MM.1S (cell line): ENCODE data around the gene RND3.

ENCODE experiments used
- DNase-seq: peaks from one replicate; pipeline ENCODE4 v3.0.0-alpha.2; 2015
- H2AFZ ChIP-seq: fragments of 300-600 bp; sonication (generic); 2 replicates; pipeline ENCODE4 v1.6.0; 2016; ENCODE audit warnings: antibody characterized with exemption, low read length
- H3F3A ChIP-seq: fragments of 300-600 bp; sonication (generic); 2 replicates; pipeline ENCODE4 v1.6.1; 2016; ENCODE audit warnings: mild to moderate bottlenecking, antibody characterized with exemption, low read length, moderate library complexity, mixed read lengths; ENCODE audit not compliant: insufficient read depth
- H3K27ac ChIP-seq: fragments of 300-600 bp; sonication (generic); 2 replicates; pipeline ENCODE4 v1.5.1; 2016; ENCODE audit warnings: mild to moderate bottlenecking, low read length
- H3K27me3 ChIP-seq: fragments of 300-600 bp; sonication (generic); replicated peaks from 2 replicates; pipeline ENCODE4 v1.6.0; 2016; ENCODE audit warnings: low read length; ENCODE audit not compliant: insufficient read depth
- H3K36me3 ChIP-seq: fragments of 300-600 bp; sonication (generic); replicated peaks from 2 replicates; pipeline ENCODE4 v1.6.1; 2016; ENCODE audit warnings: mild to moderate bottlenecking, low read length, mixed read lengths; ENCODE audit not compliant: insufficient read depth
- H3K4me1 ChIP-seq: fragments of 300-600 bp; sonication (generic); 2 replicates; pipeline ENCODE4 v1.6.1; 2016; ENCODE audit warnings: low read length, mixed read lengths
- H3K4me2 ChIP-seq: fragments of 300-600 bp; sonication (generic); 2 replicates; pipeline ENCODE4 v1.6.0; 2016; ENCODE audit warnings: low read depth, low read length
- H3K4me3 ChIP-seq: fragments of 300-600 bp; sonication (generic); 2 replicates; pipeline ENCODE4 v1.5.1; 2016; ENCODE audit warnings: low read length, mixed read lengths
- H3K79me2 ChIP-seq: fragments of 300-600 bp; sonication (generic); 2 replicates; pipeline ENCODE4 v1.6.1; 2016; ENCODE audit warnings: mixed run types, low read length, mixed read lengths
- H3K9ac ChIP-seq: fragments of 300-600 bp; sonication (generic); 2 replicates; pipeline ENCODE4 v1.6.1; 2016; ENCODE audit warnings: low read length, mixed read lengths
- H3K9me2 ChIP-seq: fragments of 300-600 bp; sonication (generic); replicated peaks from 2 replicates; pipeline ENCODE4 v1.6.1; 2016; ENCODE audit warnings: mild to moderate bottlenecking, low read length, mixed read lengths; ENCODE audit not compliant: insufficient read depth
- H3K9me3 ChIP-seq: fragments of 300-600 bp; sonication (generic); replicated peaks from 2 replicates; pipeline ENCODE4 v1.6.1; 2016; ENCODE audit warnings: mild to moderate bottlenecking, low read length, mixed read lengths; ENCODE audit not compliant: insufficient read depth
- H4K20me1 ChIP-seq: fragments of 300-600 bp; sonication (generic); 2 replicates; pipeline ENCODE4 v1.6.1; 2016; ENCODE audit warnings: mild to moderate bottlenecking, low read length, moderate library complexity, mixed read lengths; ENCODE audit not compliant: insufficient read depth
- EZH2 ChIP-seq: fragments of 300-600 bp; sonication (generic); optimal IDR thresholded peaks from 2 replicates; pipeline ENCODE3; 2017; ENCODE audit warnings: low read depth, mild to moderate bottlenecking, antibody characterized with exemption, low read length, mixed read lengths
- EZH2phosphoT487 ChIP-seq: fragments of 300-600 bp; sonication (generic); IDR thresholded peaks from 2 replicates; pipeline ENCODE4 v1.6.1; 2018; ENCODE audit warnings: antibody characterized with exemption, low read length
- TF ChIP-seq, protein P1 (sequence below): fragments of 300-600 bp; sonication (generic); IDR thresholded peaks from 2 replicates; pipeline ENCODE4 v1.5.1; 2016; ENCODE audit warnings: antibody characterized with exemption, low read length, mixed read lengths

The RND3 gene

DNA sequence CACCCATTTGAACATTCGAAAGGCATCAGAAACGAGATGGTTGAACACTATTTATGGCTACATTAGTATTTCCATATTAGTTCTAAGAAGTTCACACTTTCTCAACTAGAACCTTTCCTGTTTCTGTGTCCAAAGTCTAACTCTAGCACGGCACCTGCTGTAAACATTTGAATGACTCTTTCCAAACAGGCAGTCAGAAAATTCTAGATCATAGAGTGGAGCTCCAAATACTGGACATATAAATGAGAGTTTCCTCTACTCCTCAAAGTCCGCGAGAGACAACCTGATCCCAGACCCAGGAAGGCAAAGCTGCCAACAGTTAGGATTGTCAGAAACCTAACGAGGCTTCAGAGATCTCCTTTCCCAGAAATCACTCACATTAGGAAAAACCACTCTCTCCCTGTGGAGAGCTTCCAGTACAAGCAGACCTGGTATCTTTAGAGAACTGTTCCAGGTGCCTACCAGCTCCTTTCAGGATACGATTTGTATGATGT, 10.6 kb downstream of the RND3 start:
- no peaks in the 10 kb centered on the region for H4K20me1 ChIP-seq
- no peak overlapping the region for H2AFZ ChIP-seq
- H3K27ac ChIP-seq, result no peak overlapping the region
- H3K9ac ChIP-seq, result no peak overlapping the region
- no peaks in the 10 kb centered on the region for H3K9me2 ChIP-seq
- no peaks in the 10 kb centered on the region for H3F3A ChIP-seq
- DNase-seq, result no peak
- peaks cover 2% of the 10 kb centered on the region; the same call in 1 of the 2 replicates for H3K36me3 ChIP-seq
- no peak overlapping the region for H3K4me2 ChIP-seq
- no peaks in the 10 kb centered on the region for H3K27me3 ChIP-seq
- TF ChIP-seq, protein P1, sequence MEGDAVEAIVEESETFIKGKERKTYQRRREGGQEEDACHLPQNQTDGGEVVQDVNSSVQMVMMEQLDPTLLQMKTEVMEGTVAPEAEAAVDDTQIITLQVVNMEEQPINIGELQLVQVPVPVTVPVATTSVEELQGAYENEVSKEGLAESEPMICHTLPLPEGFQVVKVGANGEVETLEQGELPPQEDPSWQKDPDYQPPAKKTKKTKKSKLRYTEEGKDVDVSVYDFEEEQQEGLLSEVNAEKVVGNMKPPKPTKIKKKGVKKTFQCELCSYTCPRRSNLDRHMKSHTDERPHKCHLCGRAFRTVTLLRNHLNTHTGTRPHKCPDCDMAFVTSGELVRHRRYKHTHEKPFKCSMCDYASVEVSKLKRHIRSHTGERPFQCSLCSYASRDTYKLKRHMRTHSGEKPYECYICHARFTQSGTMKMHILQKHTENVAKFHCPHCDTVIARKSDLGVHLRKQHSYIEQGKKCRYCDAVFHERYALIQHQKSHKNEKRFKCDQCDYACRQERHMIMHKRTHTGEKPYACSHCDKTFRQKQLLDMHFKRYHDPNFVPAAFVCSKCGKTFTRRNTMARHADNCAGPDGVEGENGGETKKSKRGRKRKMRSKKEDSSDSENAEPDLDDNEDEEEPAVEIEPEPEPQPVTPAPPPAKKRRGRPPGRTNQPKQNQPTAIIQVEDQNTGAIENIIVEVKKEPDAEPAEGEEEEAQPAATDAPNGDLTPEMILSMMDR, result no peak
- no peak for TF ChIP-seq EZH2phosphoT487
- H3K79me2 ChIP-seq, result peaks cover 4% of the 10 kb centered on the region; the same call in 1 of the 2 replicates
- no peak overlapping the region for H3K4me3 ChIP-seq
- H3K4me1 ChIP-seq, result no peaks in the 10 kb centered on the region
- H3K9me3 ChIP-seq, result no peaks in the 10 kb centered on the region

DNA sequence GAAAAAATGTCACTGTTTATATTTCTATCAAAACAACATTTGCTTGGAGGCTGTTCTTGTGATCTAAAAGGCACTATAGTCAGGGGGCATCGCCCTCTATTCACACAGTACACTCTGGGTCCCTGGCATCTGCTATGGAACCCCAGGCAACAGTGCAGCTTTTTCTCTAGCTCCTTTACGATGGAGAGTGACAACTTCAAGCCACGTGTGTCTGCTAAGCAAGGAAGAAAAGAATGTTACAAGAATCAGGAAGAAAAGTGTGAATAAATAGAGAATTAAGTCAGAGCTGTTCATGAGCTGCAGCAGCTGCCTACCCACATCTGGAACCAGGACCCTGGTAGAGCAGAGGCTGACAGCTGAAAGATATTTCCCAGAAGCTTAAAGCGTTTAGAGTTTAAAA, 11.2 kb downstream of the RND3 start:
- Histone ChIP-seq H3K36me3 (peaks cover 2% of the 10 kb centered on the region; the same call in 1 of the 2 replicates), H3K4me3 (no peak overlapping the region), H3K27me3 (no peaks in the 10 kb centered on the region), H4K20me1 (no peaks in the 10 kb centered on the region), H3K27ac (no peak overlapping the region), H3F3A (no peaks in the 10 kb centered on the region), H3K4me2 (no peak overlapping the region), H3K9ac (no peak overlapping the region), H3K79me2 (peaks cover 4% of the 10 kb centered on the region; the same call in 1 of the 2 replicates), H2AFZ (no peak overlapping the region), H3K9me2 (no peaks in the 10 kb centered on the region), H3K4me1 (no peaks in the 10 kb centered on the region), H3K9me3 (no peaks in the 10 kb centered on the region)
- DNase-seq, result no peak
- TF ChIP-seq EZH2phosphoT487 (no peak), EZH2 (no peak)
- TF ChIP-seq, protein P1, result no peak

DNA sequence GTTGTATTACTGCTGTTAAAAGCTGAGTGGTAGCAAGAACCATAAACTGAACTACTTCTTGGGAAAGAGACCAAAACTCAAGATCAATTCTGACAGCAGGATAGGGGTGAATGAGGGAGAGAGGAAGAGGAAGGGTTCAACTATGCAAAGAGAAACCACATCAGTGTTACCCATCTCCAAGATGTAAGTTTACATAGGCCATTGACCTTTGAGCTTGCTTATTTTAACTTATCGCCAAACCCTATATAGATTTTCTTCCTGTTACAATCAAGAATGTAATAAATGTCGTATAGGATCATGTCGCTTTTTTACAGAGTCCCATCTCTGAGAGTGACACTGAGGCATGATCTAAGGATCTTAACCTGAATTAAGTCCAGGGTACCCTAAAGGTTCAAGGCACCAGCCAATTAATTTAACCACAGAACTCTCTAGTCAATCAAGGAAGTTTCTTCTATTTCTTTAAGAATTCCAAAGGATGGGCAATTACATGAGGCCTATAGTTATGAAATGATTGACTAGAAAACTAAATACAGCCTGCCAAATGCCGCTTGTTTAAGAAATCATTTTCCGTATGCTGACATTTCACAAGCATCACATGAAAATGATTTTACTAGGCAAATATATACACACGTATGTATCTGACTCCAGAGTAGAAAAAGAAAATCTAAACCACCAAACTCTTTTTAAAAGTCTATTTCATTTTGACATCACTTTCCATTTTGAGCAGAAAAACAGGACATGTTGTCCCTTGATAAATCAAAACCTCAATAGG, 11.8 kb downstream of the RND3 start:
- no peaks in the 10 kb centered on the region for H4K20me1 ChIP-seq
- H3K27me3 ChIP-seq, result no peaks in the 10 kb centered on the region
- H3K4me1 ChIP-seq, result no peaks in the 10 kb centered on the region
- H3K79me2 ChIP-seq, result peaks cover 4% of the 10 kb centered on the region; the same call in 1 of the 2 replicates
- H3K9ac ChIP-seq, result no peak overlapping the region
- no peak for TF ChIP-seq EZH2
- TF ChIP-seq, protein P1, result no peak
- no peak for TF ChIP-seq EZH2phosphoT487
- H3K9me3 ChIP-seq, result no peaks in the 10 kb centered on the region
- H3K4me3 ChIP-seq, result no peak overlapping the region
- H3K9me2 ChIP-seq, result no peaks in the 10 kb centered on the region
- H3F3A ChIP-seq, result no peaks in the 10 kb centered on the region
- no peak overlapping the region for H3K27ac ChIP-seq
- H2AFZ ChIP-seq, result no peak overlapping the region
- H3K36me3 ChIP-seq, result peaks cover 2% of the 10 kb centered on the region; the same call in 1 of the 2 replicates
- H3K4me2 ChIP-seq, result no peak overlapping the region
- DNase-seq, result no peak
